GM18951 (cell line): ENCODE results near the gene CUTC.

ENCODE experiments used
- POLR2A ChIP-seq: IDR thresholded peaks from 4 replicates; pipeline ENCODE4 v1.6.1; 2011; ENCODE audit warnings: mild to moderate bottlenecking; ENCODE audit not compliant: insufficient read length, insufficient read depth; ENCODE audit errors: extremely low read depth
- in situ Hi-C: fragments of 300-500 bp; cut with MboI; formaldehyde crosslinking; loops from one replicate; pipeline ENCODE4 v1.12.0; 2022; ENCODE audit warnings: low sequenced_read_pairs, mixed read lengths, inconsistent platforms; ENCODE audit not compliant: unreplicated experiment

CUTC gene

DNA sequence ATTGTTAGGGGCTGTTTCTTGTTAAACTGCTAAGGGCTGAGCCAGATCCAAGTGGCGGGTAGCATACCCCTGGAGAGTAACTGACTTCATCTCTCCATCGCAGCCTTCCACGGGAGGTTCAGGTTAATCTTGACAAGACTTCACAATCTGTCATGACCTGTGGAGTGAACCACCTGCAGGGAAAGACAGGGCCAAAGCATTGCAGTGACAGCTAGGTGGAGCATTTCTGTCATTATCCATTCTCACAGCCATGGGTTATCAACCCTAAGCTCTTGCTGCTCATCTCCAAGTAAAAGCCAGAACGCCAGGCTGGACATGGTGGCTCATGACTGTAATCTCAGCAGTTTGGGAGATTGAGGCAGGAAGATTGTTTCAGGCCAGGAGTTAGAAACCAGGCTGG, 67.6 kb downstream of the CUTC start:
- in situ Hi-C loops, result no loop called here
- no peak for TF ChIP-seq POLR2A

DNA sequence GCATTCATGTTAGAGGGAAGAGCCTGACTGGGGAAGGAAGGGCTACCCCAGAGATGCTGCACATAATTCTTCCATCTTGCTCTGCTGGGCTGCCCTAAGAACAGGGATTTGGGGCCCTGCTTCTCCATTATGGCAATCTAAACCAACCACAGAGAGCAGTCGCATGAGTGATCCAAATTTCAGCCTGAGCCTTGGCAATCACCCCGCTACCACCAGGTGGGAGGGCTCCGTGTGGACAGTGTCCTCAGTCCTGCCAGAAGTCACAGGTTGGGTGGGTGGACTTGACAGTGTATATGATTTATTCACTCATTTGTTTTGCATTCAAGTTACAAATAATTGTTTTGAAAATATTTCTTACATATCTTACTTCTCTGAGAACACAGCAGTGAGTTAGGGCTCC, 72.4 kb downstream of the CUTC start:
- no peak for TF ChIP-seq POLR2A
- in situ Hi-C loops, result no loop called here

DNA sequence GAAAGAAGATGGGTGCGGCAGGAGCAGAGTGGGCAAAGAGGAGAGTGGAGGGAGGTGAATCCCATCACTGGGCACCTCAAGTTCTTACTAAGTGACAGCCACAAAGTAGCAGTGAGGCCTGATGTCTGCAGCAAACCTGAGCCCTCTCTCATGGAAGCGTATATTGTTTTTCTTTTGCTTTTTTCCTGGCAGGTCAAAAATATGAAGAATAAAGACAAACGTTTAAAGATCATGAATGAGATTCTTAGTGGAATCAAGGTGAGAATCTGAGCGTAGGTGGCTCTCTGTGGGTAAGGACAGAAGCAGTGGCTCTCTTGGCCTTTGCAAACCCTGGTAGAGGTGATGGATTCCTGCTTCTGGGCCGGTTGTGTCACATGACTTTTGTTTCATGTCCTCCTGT, 73.2 kb downstream of the CUTC start:
- no peak for TF ChIP-seq POLR2A
- in situ Hi-C loops, result no loop called here
